ENCODE measurements around the gene MBIP.
"Not testable (repeated sequence)": the region's sequence is repeated elsewhere in the genome, so short reads cannot be mapped to it uniquely, and the experiment has no call there.

The MBIP gene

DNA sequence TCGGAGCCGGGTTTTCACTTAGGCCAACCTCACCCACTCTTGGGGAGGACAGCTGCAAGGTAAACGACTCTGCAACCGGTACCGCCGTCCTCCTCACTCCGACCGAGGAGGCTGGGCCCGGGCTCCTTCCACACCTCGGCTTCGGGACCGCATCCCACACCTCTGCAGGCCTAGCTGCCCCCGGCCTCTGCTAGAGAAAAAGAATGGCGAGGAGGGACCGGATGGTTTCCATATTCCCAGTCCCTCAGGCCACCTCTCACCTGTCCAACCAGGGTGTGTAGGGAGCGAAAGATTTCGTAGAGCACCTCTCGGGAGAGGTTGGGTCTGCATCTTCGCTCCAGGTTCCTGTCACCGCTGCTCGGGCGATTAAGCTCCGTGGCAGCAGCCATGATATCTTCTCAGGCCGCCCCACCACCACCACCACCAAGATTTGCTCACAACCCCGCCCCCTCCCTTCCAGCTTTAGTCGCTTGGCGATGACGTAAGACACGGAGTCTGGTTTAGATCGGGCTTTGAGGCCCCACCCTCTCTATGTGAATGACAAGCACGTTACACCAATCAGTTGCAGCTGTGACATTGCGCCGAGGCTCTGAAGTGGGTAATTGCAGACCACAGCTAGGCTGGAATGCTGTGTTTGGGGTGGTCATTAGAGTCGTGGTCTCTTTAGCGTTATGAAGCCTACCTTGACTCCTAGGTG, at the start of gene MBIP:
MBIP (minus strand) TSS at position 438 of the 697 bp plus-strand sequence; CDS start at position 389, 49 bp downstream.
- peak; percentile 97 for DNase-seq

DNA sequence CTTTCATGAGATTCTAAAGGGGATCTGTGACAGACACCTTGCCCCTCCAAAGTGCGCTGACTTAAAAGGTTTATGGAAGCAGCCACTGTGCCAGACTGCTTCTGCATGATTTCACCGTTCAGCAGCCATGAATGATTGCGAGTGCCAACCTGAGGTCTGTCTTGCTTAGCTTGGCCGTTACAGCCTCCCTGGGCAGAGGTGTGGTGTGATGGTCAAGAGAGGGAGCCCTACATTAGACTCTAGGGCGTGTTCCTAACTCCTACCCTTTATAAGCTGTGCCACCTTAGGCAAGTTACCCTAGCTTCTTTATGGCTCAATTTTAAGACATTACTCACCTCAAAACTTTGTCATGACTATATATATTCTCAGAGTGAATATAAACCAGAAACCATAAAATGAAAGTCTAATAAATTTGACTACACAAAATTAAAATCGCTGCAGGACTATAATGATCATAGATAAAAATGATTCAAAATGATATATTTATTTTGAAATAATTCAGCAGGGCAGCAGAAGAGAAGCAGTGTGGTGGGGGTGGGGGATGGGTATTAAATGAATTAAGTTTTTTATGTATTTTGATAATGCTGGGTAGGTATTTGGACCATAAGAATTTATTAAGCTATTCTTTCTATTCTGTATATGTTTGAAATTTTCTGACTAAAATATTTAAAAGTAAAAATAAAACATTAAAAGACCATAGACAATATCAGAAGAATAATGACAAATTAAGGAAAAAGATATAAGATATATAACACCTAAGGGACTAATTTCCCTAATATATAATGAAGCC, 47.7 kb upstream of the MBIP start:
- DNase-seq: no peak

DNA sequence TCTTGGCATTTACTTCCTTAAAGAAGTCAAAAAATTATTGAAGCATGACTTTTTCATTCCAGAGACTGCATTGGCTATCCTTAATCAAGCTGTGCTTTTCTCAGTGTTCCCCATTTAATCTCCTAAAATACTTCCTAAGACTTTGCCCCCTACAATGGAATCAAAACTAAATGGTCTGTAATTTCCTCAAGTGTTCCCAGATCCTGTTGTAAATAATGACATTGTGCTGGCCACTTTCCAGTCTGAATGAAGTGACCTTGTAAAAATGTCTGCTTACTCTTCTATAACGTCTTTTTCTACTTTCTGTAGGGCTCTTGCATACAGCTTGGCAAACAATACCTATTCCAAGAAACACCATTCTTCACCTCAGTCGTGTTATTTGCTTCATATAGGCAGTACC, 45.3 kb upstream of the MBIP start:
- no peak for DNase-seq

DNA sequence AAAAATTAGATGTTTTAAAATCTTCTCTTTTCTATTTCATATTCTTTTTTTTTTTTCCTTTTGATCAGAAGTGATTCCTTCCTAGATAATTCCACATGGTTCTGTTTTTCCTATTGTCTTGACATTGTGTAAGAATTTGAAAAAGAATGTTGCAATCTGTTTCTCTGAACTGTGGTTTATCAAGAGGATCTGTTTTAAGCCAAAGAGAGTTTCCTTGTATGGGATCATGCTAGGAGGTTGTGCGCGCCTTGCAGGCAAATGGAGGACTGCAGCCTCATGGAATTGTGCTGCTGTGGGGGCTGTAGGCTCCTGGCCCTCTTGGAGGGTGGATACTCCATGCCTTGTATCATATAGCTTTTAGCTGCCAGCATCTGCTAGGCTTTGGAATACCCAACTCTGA, 43.3 kb upstream of the MBIP start:
- no peak for DNase-seq

- no peak for DNase-seq
Observed at GRCh38 chr14:36362648-36363047, 42.2 kb upstream of the MBIP start.

GRCh38 chr14:36361210-36361853, 40.9 kb upstream of the MBIP start:
- DNase-seq: no peak

DNA sequence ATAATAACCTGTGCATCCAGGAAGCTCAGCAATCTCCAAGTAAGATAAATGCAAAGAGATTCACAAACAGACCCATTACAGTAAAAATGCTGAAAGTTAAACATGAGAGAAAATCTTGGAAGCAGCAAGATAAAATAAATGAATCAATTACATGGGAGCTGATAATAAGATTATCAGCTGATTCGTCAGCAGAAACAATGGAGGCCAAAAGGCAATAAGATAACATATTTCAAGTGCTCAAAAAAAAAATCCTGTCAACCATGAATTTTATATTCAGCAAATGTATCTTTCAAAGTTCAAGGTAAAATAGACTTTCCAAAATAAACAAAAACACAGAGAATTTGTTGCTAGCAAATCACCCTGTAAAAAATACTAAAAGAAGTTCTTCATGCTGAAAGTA, 36.4 kb upstream of the MBIP start:
- DNase-seq: no peak

- DNase-seq: no peak
Observed at GRCh38 chr14:36346052-36346451, 25.6 kb upstream of the MBIP start.

GRCh38 chr14:36344211-36344610, 23.8 kb upstream of the MBIP start:
- no peak for DNase-seq

- DNase-seq: not testable (repeated sequence)
Observed at GRCh38 chr14:36341811-36342210, 21.4 kb upstream of the MBIP start.

GRCh38 chr14:36340276-36340890, 19.9 kb upstream of the MBIP start:
- DNase-seq: no peak

- no peak for DNase-seq
Observed at GRCh38 chr14:36339816-36340215, 19.4 kb upstream of the MBIP start.

DNA sequence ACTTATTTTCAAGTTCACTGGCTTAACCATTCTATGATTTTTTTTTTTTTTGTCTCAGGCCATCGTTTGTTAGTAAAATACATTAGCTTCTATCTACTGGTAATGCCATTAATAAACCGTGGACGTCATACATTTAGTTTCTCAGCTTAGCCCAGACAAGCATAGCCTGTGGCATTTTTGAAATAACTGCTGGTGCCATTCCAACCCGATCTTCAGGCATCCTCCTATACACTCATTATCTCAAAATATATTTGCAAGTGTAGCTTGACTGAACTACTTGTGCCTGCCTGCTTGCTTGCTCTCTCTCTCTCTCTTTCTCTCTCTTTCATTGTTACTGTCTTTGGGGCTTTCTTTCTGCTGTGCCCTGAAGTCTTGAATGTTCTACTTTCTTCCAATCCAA, 12.7 kb upstream of the MBIP start:
- DNase-seq: no peak

DNA sequence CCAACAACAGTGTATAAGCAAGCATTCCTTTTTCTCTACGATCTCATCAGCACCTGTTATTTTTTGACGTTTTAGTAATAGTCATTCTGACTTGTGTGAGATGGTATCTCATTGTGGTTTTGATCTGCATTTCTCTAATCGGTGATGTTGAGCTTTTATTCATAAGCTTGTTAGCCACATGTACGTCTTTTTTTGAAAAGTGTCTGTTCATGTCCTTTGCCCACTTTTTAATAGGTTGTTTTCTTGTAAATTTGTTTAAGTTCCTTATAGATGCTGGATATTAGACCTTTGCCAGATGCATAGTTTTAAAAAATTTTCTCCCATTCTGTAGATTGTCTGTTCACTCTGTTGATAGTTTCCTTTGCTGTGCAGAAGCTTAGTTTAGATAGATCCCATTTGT, 7.1 kb upstream of the MBIP start:
- DNase-seq: not testable (repeated sequence)

DNA sequence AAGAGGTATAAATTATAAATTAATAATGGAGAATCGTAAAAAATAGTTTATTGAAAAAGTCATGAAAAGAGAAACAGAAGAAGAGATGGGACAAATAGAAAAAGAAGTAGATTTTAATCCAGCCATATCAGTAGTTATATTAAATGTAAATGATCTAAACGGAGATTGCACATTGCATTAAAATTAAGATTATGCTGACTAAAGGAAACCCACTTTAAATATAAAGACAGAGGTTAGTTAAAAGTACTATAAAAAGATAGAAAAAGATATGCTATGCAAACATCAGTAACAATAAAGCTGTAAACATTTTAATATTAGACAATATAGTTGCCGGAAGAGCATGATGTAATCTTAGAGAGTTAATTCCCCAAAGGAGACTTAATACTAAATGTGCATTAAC, 5.4 kb upstream of the MBIP start:
- DNase-seq: no peak

GRCh38 chr14:36324897-36325296, 4.5 kb upstream of the MBIP start:
- DNase-seq: no peak

DNA sequence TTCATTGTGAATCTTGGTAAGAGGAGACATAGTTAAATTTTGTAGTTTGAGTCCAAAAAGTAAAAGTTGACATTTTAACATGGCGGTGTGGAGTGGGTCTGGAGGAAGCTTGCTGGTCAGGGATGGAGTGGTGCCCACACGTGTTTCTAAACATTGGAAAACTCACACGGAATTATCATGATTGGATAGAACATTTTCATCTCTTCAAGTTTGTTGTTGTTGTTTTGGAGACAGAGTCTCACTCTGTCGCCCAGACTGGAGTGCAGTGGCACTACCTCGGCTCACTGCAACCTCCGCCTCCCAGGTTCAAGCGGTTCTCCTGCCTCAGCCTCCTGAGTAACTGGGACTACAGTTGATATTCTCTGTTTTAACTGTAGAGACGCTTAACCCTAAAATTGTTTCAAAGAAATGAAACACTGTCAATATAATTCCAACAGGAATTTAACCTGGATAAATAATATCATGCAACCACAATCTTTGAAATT, 502 bp upstream of the MBIP start:
- DNase-seq: no peak

DNA sequence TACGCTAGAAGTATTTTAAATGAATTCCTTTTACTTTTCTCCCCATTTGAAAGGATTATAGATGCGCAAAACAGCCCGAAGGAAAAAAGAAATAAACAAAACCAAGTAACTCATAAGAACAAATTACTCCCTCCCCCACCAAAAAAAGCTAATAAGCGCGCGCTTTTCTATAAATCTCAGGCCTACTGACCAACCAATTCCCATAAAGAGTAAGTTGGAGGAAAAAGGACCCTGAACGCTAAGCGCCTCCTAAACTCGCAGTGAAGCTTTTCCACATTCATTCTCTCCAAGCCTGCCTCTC, 588 bp downstream of the MBIP start:
- no peak for DNase-seq

- DNase-seq: no peak
Observed at GRCh38 chr14:36317650-36318049, 2.8 kb downstream of the MBIP start.

DNA sequence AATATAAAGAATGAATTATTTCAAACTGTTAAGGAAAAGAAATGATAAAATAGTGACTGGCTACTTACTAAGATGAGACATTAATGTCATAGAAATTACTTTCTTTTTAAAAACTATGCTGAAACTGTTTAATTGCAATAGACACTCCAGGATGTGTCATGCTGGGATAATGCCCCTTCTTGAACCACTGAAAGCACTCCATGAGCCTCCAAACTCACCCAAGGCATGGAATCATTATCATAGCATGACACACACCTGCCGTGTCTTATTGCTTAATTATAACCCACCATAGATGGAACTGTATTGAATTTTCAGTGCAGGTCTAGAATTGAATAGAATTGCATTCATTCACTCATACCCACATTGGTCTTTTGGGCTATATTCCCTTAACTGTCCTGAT, 4.3 kb downstream of the MBIP start:
- DNase-seq: no peak

DNA sequence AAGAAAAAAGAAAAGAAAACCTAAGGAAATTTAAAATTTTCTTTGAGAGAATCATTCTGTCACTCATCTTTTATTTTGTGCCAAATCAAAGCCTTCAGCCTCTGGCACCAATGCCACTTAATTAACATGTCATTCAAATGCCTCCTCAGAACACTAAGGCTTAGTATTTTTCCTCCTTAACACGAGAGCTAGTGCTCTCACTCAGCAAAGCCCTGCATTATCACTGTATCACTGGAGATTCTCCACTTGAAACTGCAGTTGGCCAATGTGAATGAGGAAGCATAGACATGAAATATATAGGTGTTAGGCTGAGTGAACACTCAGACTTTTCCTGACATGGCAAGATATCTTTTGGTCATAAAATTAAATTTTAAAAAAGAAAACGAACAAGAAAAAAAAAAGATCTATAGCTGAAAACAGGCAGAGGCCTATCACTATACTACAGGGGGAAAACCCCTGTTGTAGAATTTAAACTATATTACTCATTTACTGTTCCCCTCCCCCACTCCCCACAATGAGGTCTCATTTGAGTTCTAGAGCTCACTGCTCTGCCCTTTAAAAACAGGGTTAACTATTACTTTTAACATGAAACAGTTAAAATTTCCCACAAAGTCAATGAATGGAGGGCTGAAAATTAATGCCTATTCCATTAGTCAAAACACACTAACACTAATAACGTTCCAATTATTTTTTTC, 5.1 kb downstream of the MBIP start:
- no peak for DNase-seq

DNA sequence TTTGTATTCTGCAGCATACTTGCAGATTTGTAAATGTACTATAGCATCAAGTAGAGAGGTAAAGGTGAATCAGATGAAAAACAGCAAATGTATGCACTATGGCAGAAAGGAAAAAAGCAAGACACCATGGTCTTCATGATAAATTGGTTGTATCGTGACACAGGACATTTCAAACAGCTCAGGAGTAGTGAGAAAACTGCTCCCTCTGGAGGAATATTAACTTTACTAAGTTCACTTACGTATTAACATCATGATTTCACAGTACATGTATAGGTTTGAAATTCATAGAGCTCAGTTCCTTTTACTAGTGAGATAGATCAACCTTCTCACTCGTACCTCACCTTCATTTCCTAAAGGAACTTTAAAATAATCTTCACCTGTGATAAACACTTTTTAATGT, 6.5 kb downstream of the MBIP start:
- DNase-seq: no peak

- DNase-seq: no peak
Observed at GRCh38 chr14:36313206-36313605, 7.2 kb downstream of the MBIP start.
